ENCODE results near the gene DCAF11.

DCAF11 gene

GRCh38 chr14:24092110-24092504 lies 22.5 kb upstream of the DCAF11 start:
- in situ Hi-C loops (cut with HindIII; ENCODE audit: low sequenced_read_pairs): no loop called here
- DNase-seq (ENCODE audit: low read depth, low spot score): no peak
- no peak overlapping the region for H3K4me3 ChIP-seq (ENCODE audit: low read depth, low read length)
- TF ChIP-seq CTCF (IDR thresholded peaks at IDR 0.05; ENCODE audit: low read depth, low read length): no peak

GRCh38 chr14:24092505-24093206 lies 21.9 kb upstream of the DCAF11 start:
- no peak overlapping the region for H3K4me3 ChIP-seq (ENCODE audit: low read depth, low read length)
- TF ChIP-seq CTCF (IDR thresholded peaks at IDR 0.05; ENCODE audit: low read depth, low read length): no peak

GRCh38 chr14:24093207-24093900 lies 21.2 kb upstream of the DCAF11 start:
- H3K4me3 ChIP-seq (ENCODE audit: low read depth, low read length): peak overlapping the region; percentile 71
- DNase-seq (ENCODE audit: low read depth, low spot score): no peak
- in situ Hi-C loops (cut with HindIII; ENCODE audit: low sequenced_read_pairs): no loop called here
- TF ChIP-seq CTCF (IDR thresholded peaks at IDR 0.05; ENCODE audit: low read depth, low read length): no peak

More at GRCh38 chr14:24092505-24093206, 21.9 kb upstream of the DCAF11 start:
- in situ Hi-C loops (cut with HindIII; ENCODE audit: low sequenced_read_pairs): no loop called here
- no peak for DNase-seq (ENCODE audit: low read depth, low spot score)

- peak; percentile 96 for DNase-seq (ENCODE audit: low read depth, low spot score)
- TF ChIP-seq CTCF (IDR thresholded peaks at IDR 0.05; ENCODE audit: low read depth, low read length): peak; percentile 18
- peak within 1 kb of the TSS; percentile 71 for H3K4me3 ChIP-seq (ENCODE audit: low read depth, low read length)
- in situ Hi-C loops (cut with HindIII; ENCODE audit: low sequenced_read_pairs): no loop called here
Observed at GRCh38 chr14:24093901-24094840, 20.4 kb upstream of the DCAF11 start, which contains the start of gene PCK2. TSS of gene PCK2 (plus strand) at chr14:24094311. CDS start at chr14:24094406, 95 bp downstream.

- TF ChIP-seq CTCF (IDR thresholded peaks at IDR 0.05; ENCODE audit: low read depth, low read length): no peak
- DNase-seq (ENCODE audit: low read depth, low spot score): peak; percentile 12
- in situ Hi-C loops (cut with HindIII; ENCODE audit: low sequenced_read_pairs): no loop called here
- peak overlapping the region; percentile 71 for H3K4me3 ChIP-seq (ENCODE audit: low read depth, low read length)
Observed at GRCh38 chr14:24094841-24095270, 19.7 kb upstream of the DCAF11 start.

Data from astrocyte of the spinal cord (primary cell).